Measurements from ENCODE around the gene GSG1L.
"Not testable (repeated sequence)": the region's sequence is repeated elsewhere in the genome, so short reads cannot be mapped to it uniquely, and the experiment has no call there.

GSG1L gene

GRCh38 chr16:27883576-27883975, 179.9 kb downstream of the GSG1L start:
- Histone ChIP-seq H3K27me3 (ENCODE audit: low read depth, low read length) (no peaks in the 10 kb centered on the region), H3K4me1 (ENCODE audit: control insufficient read depth in 1 of 2, insufficient read depth in 2 of 2, low read length in 2 of 2) (no peaks in the 10 kb centered on the region), H3K9me3 (ENCODE audit: control insufficient read depth in 1 of 2, low read length in 2 of 2) (no peaks in the 10 kb centered on the region), H3K27ac (ENCODE audit: low read length) (no peak overlapping the region), H3K4me3 (ENCODE audit: low read depth in 1 of 2, low read length in 2 of 2) (no peak overlapping the region), H3K36me3 (ENCODE audit: control insufficient read depth in 1 of 2, insufficient read depth in 2 of 2, low read length in 2 of 2) (no peaks in the 10 kb centered on the region)

- Histone ChIP-seq H3K4me3 (ENCODE audit: low read depth in 1 of 2, low read length in 2 of 2) (no peak overlapping the region), H3K9me3 (ENCODE audit: control insufficient read depth in 1 of 2, low read length in 2 of 2) (peaks cover 2 to 5% of the 10 kb centered on the region in 2 donors), H3K27me3 (ENCODE audit: low read depth, low read length) (no peaks in the 10 kb centered on the region), H3K27ac (ENCODE audit: low read length) (no peak overlapping the region), H3K36me3 (ENCODE audit: control insufficient read depth in 1 of 2, insufficient read depth in 2 of 2, low read length in 2 of 2) (no peaks in the 10 kb centered on the region), H3K4me1 (ENCODE audit: control insufficient read depth in 1 of 2, insufficient read depth in 2 of 2, low read length in 2 of 2) (no peaks in the 10 kb centered on the region)
Measured at GRCh38 chr16:27880287-27880686, 183.2 kb downstream of the GSG1L start.

GRCh38 chr16:27879601-27880247, 183.8 kb downstream of the GSG1L start:
- Histone ChIP-seq H3K36me3 (ENCODE audit: control insufficient read depth in 1 of 2, insufficient read depth in 2 of 2, low read length in 2 of 2) (no peaks in the 10 kb centered on the region), H3K27ac (ENCODE audit: low read length) (no peak overlapping the region), H3K4me3 (ENCODE audit: low read depth in 1 of 2, low read length in 2 of 2) (no peak overlapping the region), H3K9me3 (ENCODE audit: control insufficient read depth in 1 of 2, low read length in 2 of 2) (peaks cover 7 to 10% of the 10 kb centered on the region in 2 donors), H3K4me1 (ENCODE audit: control insufficient read depth in 1 of 2, insufficient read depth in 2 of 2, low read length in 2 of 2) (no peaks in the 10 kb centered on the region), H3K27me3 (ENCODE audit: low read depth, low read length) (no peaks in the 10 kb centered on the region)

GRCh38 chr16:27872627-27873026, 190.9 kb downstream of the GSG1L start:
- not testable (repeated sequence) for H3K27me3 ChIP-seq (ENCODE audit: low read depth, low read length); H3K27ac ChIP-seq (ENCODE audit: low read length); H3K36me3 ChIP-seq (ENCODE audit: control insufficient read depth in 1 of 2, insufficient read depth in 2 of 2, low read length in 2 of 2); H3K4me3 ChIP-seq (ENCODE audit: low read depth in 1 of 2, low read length in 2 of 2); H3K4me1 ChIP-seq (ENCODE audit: control insufficient read depth in 1 of 2, insufficient read depth in 2 of 2, low read length in 2 of 2)
- H3K9me3 ChIP-seq (ENCODE audit: control insufficient read depth in 1 of 2, low read length in 2 of 2): peaks cover 5 to 21% of the 10 kb centered on the region in 2 donors

GRCh38 chr16:27870116-27870798, 193.3 kb downstream of the GSG1L start:
- Histone ChIP-seq H3K4me3 (ENCODE audit: low read depth in 1 of 2, low read length in 2 of 2) (no peak overlapping the region), H3K9me3 (ENCODE audit: control insufficient read depth in 1 of 2, low read length in 2 of 2) (peaks cover 4 to 16% of the 10 kb centered on the region in 2 donors), H3K27me3 (ENCODE audit: low read depth, low read length) (no peaks in the 10 kb centered on the region), H3K27ac (ENCODE audit: low read length) (no peak overlapping the region), H3K4me1 (ENCODE audit: control insufficient read depth in 1 of 2, insufficient read depth in 2 of 2, low read length in 2 of 2) (no peaks in the 10 kb centered on the region), H3K36me3 (ENCODE audit: control insufficient read depth in 1 of 2, insufficient read depth in 2 of 2, low read length in 2 of 2) (no peaks in the 10 kb centered on the region)

- no peaks in the 10 kb centered on the region for H3K36me3 ChIP-seq (ENCODE audit: control insufficient read depth in 1 of 2, insufficient read depth in 2 of 2, low read length in 2 of 2)
- no peaks in the 10 kb centered on the region for H3K27me3 ChIP-seq (ENCODE audit: low read depth, low read length)
- peaks cover 0 to 17% of the 10 kb centered on the region in 2 donors for H3K9me3 ChIP-seq (ENCODE audit: control insufficient read depth in 1 of 2, low read length in 2 of 2)
- no peak overlapping the region for H3K4me3 ChIP-seq (ENCODE audit: low read depth in 1 of 2, low read length in 2 of 2)
- no peaks in the 10 kb centered on the region for H3K4me1 ChIP-seq (ENCODE audit: control insufficient read depth in 1 of 2, insufficient read depth in 2 of 2, low read length in 2 of 2)
- no peak overlapping the region for H3K27ac ChIP-seq (ENCODE audit: low read length)
Measured at GRCh38 chr16:27869411-27869810, 194.1 kb downstream of the GSG1L start.

- H3K36me3 ChIP-seq (ENCODE audit: control insufficient read depth in 1 of 2, insufficient read depth in 2 of 2, low read length in 2 of 2): no peaks in the 10 kb centered on the region
- H3K27me3 ChIP-seq (ENCODE audit: low read depth, low read length): no peaks in the 10 kb centered on the region
- H3K9me3 ChIP-seq (ENCODE audit: control insufficient read depth in 1 of 2, low read length in 2 of 2): peaks cover 7 to 18% of the 10 kb centered on the region in 2 donors
- H3K4me1 ChIP-seq (ENCODE audit: control insufficient read depth in 1 of 2, insufficient read depth in 2 of 2, low read length in 2 of 2): no peaks in the 10 kb centered on the region
- no peak overlapping the region for H3K4me3 ChIP-seq (ENCODE audit: low read depth in 1 of 2, low read length in 2 of 2)
- no peak overlapping the region for H3K27ac ChIP-seq (ENCODE audit: low read length)
Measured at GRCh38 chr16:27868180-27868579, 195.3 kb downstream of the GSG1L start.

- peaks cover 10 to 20% of the 10 kb centered on the region in 2 donors for H3K9me3 ChIP-seq (ENCODE audit: control insufficient read depth in 1 of 2, low read length in 2 of 2)
- no peaks in the 10 kb centered on the region for H3K36me3 ChIP-seq (ENCODE audit: control insufficient read depth in 1 of 2, insufficient read depth in 2 of 2, low read length in 2 of 2)
- no peak overlapping the region for H3K4me3 ChIP-seq (ENCODE audit: low read depth in 1 of 2, low read length in 2 of 2)
- H3K4me1 ChIP-seq (ENCODE audit: control insufficient read depth in 1 of 2, insufficient read depth in 2 of 2, low read length in 2 of 2): no peaks in the 10 kb centered on the region
- H3K27me3 ChIP-seq (ENCODE audit: low read depth, low read length): no peaks in the 10 kb centered on the region
- no peak overlapping the region for H3K27ac ChIP-seq (ENCODE audit: low read length)
Measured at GRCh38 chr16:27867122-27868110, 196.1 kb downstream of the GSG1L start.

GRCh38 chr16:27863377-27863776, 200.1 kb downstream of the GSG1L start:
- Histone ChIP-seq H3K4me1 (ENCODE audit: control insufficient read depth in 1 of 2, insufficient read depth in 2 of 2, low read length in 2 of 2) (no peaks in the 10 kb centered on the region), H3K36me3 (ENCODE audit: control insufficient read depth in 1 of 2, insufficient read depth in 2 of 2, low read length in 2 of 2) (no peaks in the 10 kb centered on the region), H3K4me3 (ENCODE audit: low read depth in 1 of 2, low read length in 2 of 2) (peak overlapping the region in 1 of 2 donors; percentile 33), H3K27ac (ENCODE audit: low read length) (no peak overlapping the region), H3K27me3 (ENCODE audit: low read depth, low read length) (no peaks in the 10 kb centered on the region), H3K9me3 (ENCODE audit: control insufficient read depth in 1 of 2, low read length in 2 of 2) (peaks cover 10 to 32% of the 10 kb centered on the region in 2 donors)

GRCh38 chr16:27862953-27863352, 200.6 kb downstream of the GSG1L start:
- peaks cover 10 to 32% of the 10 kb centered on the region in 2 donors for H3K9me3 ChIP-seq (ENCODE audit: control insufficient read depth in 1 of 2, low read length in 2 of 2)

GRCh38 chr16:27860091-27860490, 203.4 kb downstream of the GSG1L start:
- Histone ChIP-seq H3K27ac (ENCODE audit: low read length) (no peak overlapping the region), H3K9me3 (ENCODE audit: control insufficient read depth in 1 of 2, low read length in 2 of 2) (peaks cover 10 to 30% of the 10 kb centered on the region in 2 donors), H3K27me3 (ENCODE audit: low read depth, low read length) (no peaks in the 10 kb centered on the region), H3K4me3 (ENCODE audit: low read depth in 1 of 2, low read length in 2 of 2) (no peak overlapping the region), H3K4me1 (ENCODE audit: control insufficient read depth in 1 of 2, insufficient read depth in 2 of 2, low read length in 2 of 2) (no peaks in the 10 kb centered on the region), H3K36me3 (ENCODE audit: control insufficient read depth in 1 of 2, insufficient read depth in 2 of 2, low read length in 2 of 2) (no peaks in the 10 kb centered on the region)

More at GRCh38 chr16:27862953-27863352, 200.6 kb downstream of the GSG1L start:
- no peaks in the 10 kb centered on the region for H3K27me3 ChIP-seq (ENCODE audit: low read depth, low read length)
- no peaks in the 10 kb centered on the region for H3K36me3 ChIP-seq (ENCODE audit: control insufficient read depth in 1 of 2, insufficient read depth in 2 of 2, low read length in 2 of 2)
- no peak overlapping the region for H3K27ac ChIP-seq (ENCODE audit: low read length)
- H3K4me1 ChIP-seq (ENCODE audit: control insufficient read depth in 1 of 2, insufficient read depth in 2 of 2, low read length in 2 of 2): no peaks in the 10 kb centered on the region
- no peak overlapping the region for H3K4me3 ChIP-seq (ENCODE audit: low read depth in 1 of 2, low read length in 2 of 2)

Data from muscle layer of duodenum (tissue), 2 donors.